Activated B cell treated with CpG ODN at 0.5 μM for 24 hours (primary cell): Measurements from ENCODE around the gene NPB. TPM values are rescaled to one million over a fixed set of nuclear protein-coding genes. Genes with fewer than 3 reads are reported as not detected.

ENCODE experiments used
- ATAC-seq: fragments of 200-7000 bp; cut with Tn5 transposase; one replicate; pipeline ENCODE4 v1.10.0; 2021; ENCODE audit warnings: low read depth, mild to moderate bottlenecking, moderate library complexity
- CTCF ChIA-PET: fragments of 350-600 bp; sonication (Branson Sonifier 250); formaldehyde crosslinking; loops from one replicate; lab custom pipeline; 2021; ENCODE audit warnings: antibody characterized with exemption; lab: Charles Lee
- POLR2A ChIA-PET: fragments of 350-600 bp; sonication (Branson Sonifier 250); formaldehyde crosslinking; loops from one replicate; lab custom pipeline; 2021; ENCODE audit warnings: antibody characterized with exemption; lab: Charles Lee
- DNase-seq: peaks from one replicate; pipeline ENCODE4 v3.0.0; 2022
- H3K27ac Mint-ChIP-seq: one replicate; pipeline ENCODE4 v1.8.0; 2020; ENCODE audit warnings: mixed read lengths
- H3K27me3 Mint-ChIP-seq: one replicate; pipeline ENCODE4 v1.8.0; 2021; ENCODE audit warnings: mixed read lengths
- H3K36me3 Mint-ChIP-seq: one replicate; pipeline ENCODE4 v1.8.0; 2021; ENCODE audit warnings: low read depth, mixed read lengths
- H3K4me1 Mint-ChIP-seq: one replicate; pipeline ENCODE4 v1.8.0; 2021; ENCODE audit warnings: mixed read lengths
- H3K4me3 Mint-ChIP-seq: one replicate; pipeline ENCODE4 v1.8.0; 2020; ENCODE audit warnings: mild to moderate bottlenecking, mixed read lengths
- H3K9me3 Mint-ChIP-seq: one replicate; pipeline ENCODE4 v1.8.0; 2020; ENCODE audit warnings: mixed read lengths
- intact Hi-C: fragments of 100-400 bp; cut with micrococcal nuclease; formaldehyde crosslinking; loops from one replicate; pipeline ENCODE4 v1.15.1; 2024
- total RNA-seq: library from RNA; stranded (reverse); gene quantifications from 2 replicates; pipeline ENCODE4 v1.2.3, GENCODE V29; 2022
- TF ChIP-seq, protein P1 (sequence below): fragments of 200-600 bp; IDR thresholded peaks from one replicate; pipeline ENCODE4 v1.8.0; 2022; ENCODE audit warnings: antibody characterized with exemption, mild to moderate bottlenecking

Gene NPB
- total RNA-seq, 1 donor from 2014 or later, result 0.24 TPM

DNA sequence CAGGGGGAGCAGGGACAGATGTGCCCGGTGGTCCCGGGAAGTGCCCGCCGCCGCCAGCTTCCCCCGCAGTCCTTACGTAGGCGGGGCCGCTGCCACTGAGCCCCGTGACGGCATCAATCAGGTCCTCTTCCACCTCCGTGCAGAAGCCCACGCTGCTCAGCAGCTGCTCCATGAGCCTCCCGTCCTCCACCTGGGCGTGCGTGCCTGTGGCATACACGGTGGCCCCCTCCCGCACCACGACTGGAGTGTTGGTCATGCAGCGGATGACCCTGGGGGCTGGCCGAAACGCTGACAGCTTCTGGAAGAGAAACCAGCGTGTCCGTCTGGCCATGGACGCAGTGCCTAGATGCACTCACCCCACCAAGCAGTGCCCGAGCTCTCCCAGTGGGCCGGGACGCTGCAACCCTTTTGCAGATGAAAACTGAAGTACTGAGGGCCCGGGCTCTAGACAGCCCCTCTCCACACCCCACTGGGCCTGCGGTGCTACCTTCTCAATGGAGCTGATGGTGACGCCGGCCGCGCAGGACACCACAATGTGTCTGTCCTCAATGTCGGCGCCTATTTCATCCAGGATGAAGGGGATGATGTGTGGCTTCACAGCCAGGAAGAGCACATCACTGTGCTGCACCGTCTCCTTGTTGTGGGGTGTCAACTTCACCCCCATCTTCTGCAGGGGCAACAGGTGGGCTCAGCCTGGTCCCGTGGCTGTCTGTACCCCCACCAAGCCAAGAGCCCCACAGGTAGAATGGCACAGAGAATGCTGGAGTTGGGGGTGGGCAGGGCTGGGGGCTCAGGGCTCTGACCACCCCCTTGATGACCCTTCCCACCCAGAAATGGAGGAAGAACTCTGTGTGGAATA, 33.0 kb downstream of the NPB start:
- ChIA-PET POLR2A (no interaction called here), CTCF (no interaction called here)
- peaks cover 5% of the 10 kb centered on the region for H3K27me3 Mint-ChIP-seq
- intact Hi-C loops, result loop anchor here (5.0 kb wide), 1 partner anchor 162 kb away; the partner anchor contains the start of gene FASN
- ATAC-seq, result no peak
- no peak for DNase-seq
- TF ChIP-seq, protein P1, sequence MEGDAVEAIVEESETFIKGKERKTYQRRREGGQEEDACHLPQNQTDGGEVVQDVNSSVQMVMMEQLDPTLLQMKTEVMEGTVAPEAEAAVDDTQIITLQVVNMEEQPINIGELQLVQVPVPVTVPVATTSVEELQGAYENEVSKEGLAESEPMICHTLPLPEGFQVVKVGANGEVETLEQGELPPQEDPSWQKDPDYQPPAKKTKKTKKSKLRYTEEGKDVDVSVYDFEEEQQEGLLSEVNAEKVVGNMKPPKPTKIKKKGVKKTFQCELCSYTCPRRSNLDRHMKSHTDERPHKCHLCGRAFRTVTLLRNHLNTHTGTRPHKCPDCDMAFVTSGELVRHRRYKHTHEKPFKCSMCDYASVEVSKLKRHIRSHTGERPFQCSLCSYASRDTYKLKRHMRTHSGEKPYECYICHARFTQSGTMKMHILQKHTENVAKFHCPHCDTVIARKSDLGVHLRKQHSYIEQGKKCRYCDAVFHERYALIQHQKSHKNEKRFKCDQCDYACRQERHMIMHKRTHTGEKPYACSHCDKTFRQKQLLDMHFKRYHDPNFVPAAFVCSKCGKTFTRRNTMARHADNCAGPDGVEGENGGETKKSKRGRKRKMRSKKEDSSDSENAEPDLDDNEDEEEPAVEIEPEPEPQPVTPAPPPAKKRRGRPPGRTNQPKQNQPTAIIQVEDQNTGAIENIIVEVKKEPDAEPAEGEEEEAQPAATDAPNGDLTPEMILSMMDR, result no peak
- peaks cover 23% of the 10 kb centered on the region for H3K4me1 Mint-ChIP-seq
- no peak overlapping the region for H3K27ac Mint-ChIP-seq
- H3K9me3 Mint-ChIP-seq, result no peaks in the 10 kb centered on the region
- H3K4me3 Mint-ChIP-seq, result no peak overlapping the region
- H3K36me3 Mint-ChIP-seq, result peaks cover 9% of the 10 kb centered on the region

DNA sequence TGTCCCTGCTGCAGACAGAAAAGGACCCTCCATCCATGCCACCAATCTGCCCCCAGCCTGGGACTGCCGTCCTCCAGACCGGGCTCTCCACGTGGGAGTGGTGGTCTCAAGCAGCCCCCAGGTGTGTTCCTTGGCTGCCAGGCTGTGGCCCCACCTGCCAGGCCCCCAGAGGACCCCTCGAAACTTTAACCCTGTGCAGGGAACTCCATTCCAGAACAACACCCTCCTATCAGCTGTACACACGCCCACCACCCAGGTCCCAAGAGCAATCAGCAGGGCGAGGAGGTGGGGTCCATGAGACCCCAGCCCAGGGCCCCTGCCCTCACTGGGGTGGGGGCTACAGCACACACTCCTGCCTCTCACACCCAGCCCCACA, 33.7 kb downstream of the NPB start:
- no peak overlapping the region for H3K27ac Mint-ChIP-seq
- H3K27me3 Mint-ChIP-seq, result peaks cover 5% of the 10 kb centered on the region
- intact Hi-C loops, result loop anchor here (5.0 kb wide), 1 partner anchor 162 kb away; the partner anchor contains the start of gene FASN
- no peaks in the 10 kb centered on the region for H3K9me3 Mint-ChIP-seq
- TF ChIP-seq, protein P1, result no peak
- H3K36me3 Mint-ChIP-seq, result peaks cover 9% of the 10 kb centered on the region
- ATAC-seq (no peak), DNase-seq (no peak)
- peaks cover 22% of the 10 kb centered on the region for H3K4me1 Mint-ChIP-seq
- ChIA-PET CTCF (no interaction called here), POLR2A (interaction anchor here (0.5 kb wide), 1 partner anchor 59 kb away, joined by 5 read pairs; no protein-coding TSS in a partner anchor)
- peak overlapping the region; percentile 53 for H3K4me3 Mint-ChIP-seq

DNA sequence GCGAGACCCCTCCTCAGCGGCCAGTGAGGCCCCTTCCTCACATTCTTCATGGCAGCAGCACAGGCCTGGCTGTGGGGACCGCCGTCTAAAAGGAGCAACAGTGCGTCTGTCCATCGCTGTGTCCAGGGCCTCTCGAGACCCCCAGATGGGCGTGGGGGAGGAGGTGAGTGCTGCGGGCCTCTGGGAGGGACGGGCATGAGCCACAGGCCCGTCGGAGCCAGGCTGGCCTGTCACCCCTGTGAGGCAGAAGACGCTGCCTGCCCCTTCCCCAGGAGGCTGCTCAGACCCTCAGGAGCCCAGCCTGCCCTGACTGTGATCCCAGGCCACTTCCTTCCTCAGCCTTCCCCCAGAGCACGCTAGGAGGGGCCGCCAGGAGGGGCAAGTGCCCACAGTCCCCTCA, 37.2 kb downstream of the NPB start:
- TF ChIP-seq, protein P1, result no peak
- intact Hi-C loops, result loop anchor here (5.0 kb wide), 1 partner anchor 158 kb away; the partner anchor contains the start of gene FASN
- CTCF ChIA-PET, result no interaction called here
- DNase-seq (no peak), ATAC-seq (no peak)
- POLR2A ChIA-PET, result no interaction called here
- Mint-ChIP-seq H3K4me1 (peaks cover 17% of the 10 kb centered on the region), H3K4me3 (no peak overlapping the region), H3K27ac (no peak overlapping the region), H3K36me3 (no peaks in the 10 kb centered on the region), H3K9me3 (no peaks in the 10 kb centered on the region), H3K27me3 (peaks cover 3% of the 10 kb centered on the region)

DNA sequence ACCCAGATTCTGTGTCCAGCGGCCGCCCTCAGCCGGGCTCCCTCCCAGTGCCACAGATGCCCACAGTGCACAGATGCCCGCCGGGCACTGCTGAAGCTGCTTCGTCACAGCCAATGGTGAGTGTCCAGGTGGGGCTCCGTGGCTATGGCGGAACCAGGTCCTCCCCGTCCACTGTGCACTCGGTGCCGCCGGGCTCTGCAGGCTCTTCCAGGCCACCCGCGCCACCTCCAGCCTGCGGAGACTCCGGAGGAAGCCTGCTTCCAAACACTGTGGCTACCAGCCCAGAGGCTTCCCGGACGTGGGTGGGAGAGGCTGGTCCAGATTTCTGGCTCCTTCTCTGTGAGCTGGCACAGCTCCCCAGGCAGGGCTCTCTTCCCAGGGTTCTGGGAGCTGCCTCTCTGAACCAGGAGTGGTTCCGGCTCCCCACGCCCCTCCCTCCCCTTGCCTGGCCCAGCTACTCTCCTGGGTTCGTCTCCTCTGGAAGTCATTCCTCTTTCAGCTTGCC, 37.9 kb downstream of the NPB start:
- Mint-ChIP-seq H3K36me3 (no peaks in the 10 kb centered on the region), H3K4me3 (no peak overlapping the region), H3K27me3 (peaks cover 3% of the 10 kb centered on the region), H3K4me1 (peaks cover 17% of the 10 kb centered on the region), H3K27ac (no peak overlapping the region), H3K9me3 (no peaks in the 10 kb centered on the region)
- DNase-seq (no peak), ATAC-seq (no peak)
- TF ChIP-seq, protein P1, result no peak
- intact Hi-C loops, result loop anchor here (5.0 kb wide), 1 partner anchor 157 kb away; the partner anchor contains the start of gene FASN
- ChIA-PET POLR2A (no interaction called here), CTCF (no interaction called here)
